ENCODE results near the gene HEYL. TPM values are rescaled to one million over a fixed set of nuclear protein-coding genes. Genes with fewer than 3 reads are reported as not detected.
A peak's percentile ranks its signal among the peaks of the same experiment; 100 is the strongest.

HEYL gene
- total and polyA plus RNA-seq, 9 of the 15 experiments (the other 6 are each of a cell fraction or from before 2014, with no cell fraction given): 0.13 to 0.89 (median 0.25) TPM

DNA sequence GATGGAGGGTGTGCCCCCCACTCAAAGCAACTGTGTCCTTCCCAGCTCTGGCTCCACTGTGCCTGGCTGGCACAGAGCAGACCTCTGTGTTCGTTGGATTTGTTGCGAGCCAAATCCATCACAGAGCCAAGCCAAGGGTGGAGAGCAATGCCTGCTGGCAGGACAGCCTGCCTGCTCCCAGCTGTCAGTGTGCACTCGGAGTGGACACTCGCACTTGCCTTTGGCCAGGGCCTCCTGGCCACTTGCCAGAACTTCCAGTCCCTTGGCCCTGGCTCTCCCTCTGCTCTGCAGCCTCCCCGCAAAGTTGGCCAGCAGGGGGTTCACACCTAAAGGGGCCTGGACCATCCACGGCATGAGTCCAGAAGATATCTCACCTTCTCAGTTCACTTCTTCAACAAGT, 16.4 kb downstream of the HEYL start (continued):
- TF ChIP-seq CBFB (CRISPR knock-in tag; IDR thresholded peaks at IDR 0.05) (peak; percentile 61; the same call in 1 of the 2 replicates), PRMT5 (CRISPR knock-in tag; IDR thresholded peaks at IDR 0.05) (no peak)

DNA sequence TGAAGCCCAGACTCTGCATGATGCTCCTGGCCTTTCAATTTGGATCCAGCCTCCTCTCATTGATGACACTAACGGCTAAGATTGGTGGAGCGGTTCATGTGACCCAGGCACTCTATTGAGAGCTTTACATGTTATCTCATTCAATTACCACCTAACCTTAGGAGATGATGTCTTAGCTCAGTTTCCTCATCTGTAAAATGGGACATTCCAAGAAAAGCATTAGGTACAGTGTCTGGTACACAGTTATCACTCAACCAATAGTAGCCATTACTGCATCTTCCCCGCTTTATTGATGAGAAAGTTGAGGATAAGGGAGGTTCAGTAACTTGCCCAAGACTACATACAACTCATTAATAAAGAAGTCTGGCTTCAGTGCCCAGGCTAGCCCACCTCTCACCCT, 17.0 kb downstream of the HEYL start:
- Histone ChIP-seq H3K4me3 (no peak overlapping the region), H3K27me3 (ENCODE audit: control insufficient read depth in 2 of 2, insufficient read depth in 2 of 2, low read length in 2 of 2) (peaks cover 44 to 70% of the 10 kb centered on the region in 2 experiments), H3K27ac (ENCODE audit: extremely low read depth, low read depth, low read length) (no peak overlapping the region), H4K20me1 (replicated peaks; ENCODE audit: control insufficient read depth, insufficient read depth, low read length) (peaks cover 11% of the 10 kb centered on the region), H3K36me3 (ENCODE audit: control insufficient read depth, insufficient read depth, low read length) (no peaks in the 10 kb centered on the region), H3K4me2 (ENCODE audit: insufficient read depth, low read length) (no peak overlapping the region), H3K9me3 (replicated peaks; ENCODE audit: control insufficient read depth, insufficient read depth, low read depth, low read length) (no peaks in the 10 kb centered on the region), H3K9me1 (ENCODE audit: control insufficient read depth, insufficient read depth, low read length) (peaks cover 5% of the 10 kb centered on the region), H3K79me2 (ENCODE audit: control insufficient read depth, insufficient read depth, low read length) (no peaks in the 10 kb centered on the region), H3K4me1 (replicated peaks in 1 of 2; ENCODE audit: control insufficient read depth in 2 of 2, insufficient read depth in 2 of 2, low read length in 2 of 2) (peaks cover 0 to 6% of the 10 kb centered on the region in 2 experiments; a peak in 2 of 5 replicates), H3K9ac (ENCODE audit: insufficient read depth in 1 of 2, low read depth in 2 of 2, low read length in 2 of 2) (no peak overlapping the region), H2AFZ (ENCODE audit: low read depth, low read length) (no peak overlapping the region)
- POLR2A ChIA-PET: interaction anchor here (0.7 kb wide), 1 partner anchor 130 kb away, joined by 3 read pairs; no protein-coding TSS in a partner anchor
- FAIRE-seq (no peak), DNase-seq (ENCODE audit: extremely low read depth in 1 of 4, low spot score in 3 of 4) (no peak), ATAC-seq (no peak)
- intact Hi-C loops (cut with micrococcal nuclease): no loop called here
- BruUV-seq (replicated peaks): no TSS peak
- WGBS (ENCODE audit: insufficient coverage, low coverage, missing lambda C conversion rate): 5% methylated on average over 3 of the region's 3 CpGs
- CTCF ChIA-PET (ENCODE audit: low intra/inter-chr PET ratio): no interaction called here
- in situ Hi-C loops (cut with MboI): no loop called here
- TF ChIP-seq, protein P1, sequence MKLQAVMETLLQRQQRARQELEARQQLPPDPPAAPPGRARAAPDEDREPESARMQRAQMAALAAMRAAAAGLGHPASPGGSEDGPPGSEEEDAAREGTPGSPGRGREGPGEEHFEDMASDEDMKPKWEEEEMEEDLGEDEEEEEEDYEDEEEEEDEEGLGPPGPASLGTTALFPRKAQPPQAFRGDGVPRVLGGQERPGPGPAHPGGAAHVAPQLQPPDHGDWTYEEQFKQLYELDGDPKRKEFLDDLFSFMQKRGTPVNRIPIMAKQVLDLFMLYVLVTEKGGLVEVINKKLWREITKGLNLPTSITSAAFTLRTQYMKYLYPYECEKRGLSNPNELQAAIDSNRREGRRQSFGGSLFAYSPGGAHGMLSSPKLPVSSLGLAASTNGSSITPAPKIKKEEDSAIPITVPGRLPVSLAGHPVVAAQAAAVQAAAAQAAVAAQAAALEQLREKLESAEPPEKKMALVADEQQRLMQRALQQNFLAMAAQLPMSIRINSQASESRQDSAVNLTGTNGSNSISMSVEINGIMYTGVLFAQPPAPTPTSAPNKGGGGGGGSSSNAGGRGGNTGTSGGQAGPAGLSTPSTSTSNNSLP (IDR thresholded peaks at IDR 0.05; ENCODE audit: borderline replicate concordance, low read depth, low read length): no peak
- TF ChIP-seq CTBP1 (IDR thresholded peaks at IDR 0.05; ENCODE audit: borderline replicate concordance) (no peak), BCOR (IDR thresholded peaks at IDR 0.05) (0 out of 2 replicates have a peak, but pooled peaks have one; percentile 34), EZH2 (IDR thresholded peaks at IDR 0.05; ENCODE audit: borderline replicate concordance, low read depth, low read length) (no peak), ZNF121 (CRISPR knock-in tag; conservative IDR thresholded peaks at IDR 0.05) (no peak), BRD4 (IDR thresholded peaks at IDR 0.05) (no peak), RBM25 (IDR thresholded peaks at IDR 0.05; ENCODE audit: low read depth, low read length, severe bottlenecking) (peak; percentile 92), KDM1A (IDR thresholded peaks at IDR 0.05) (peak in 1 of 2 experiments; percentile 34; a peak in 1 of 4 replicates), ZKSCAN3 (CRISPR knock-in tag; IDR thresholded peaks at IDR 0.05) (peak; percentile 23; the same call in 1 of the 2 replicates), POLR3A (IDR thresholded peaks at IDR 0.05; ENCODE audit: borderline replicate concordance, extremely low read depth, insufficient read depth, insufficient read length) (no peak)

Data from K562 (cell line).